GM23338 (cell line): ENCODE data around the gene CORO7. TPM values are rescaled to one million over a fixed set of nuclear protein-coding genes. Genes with fewer than 3 reads are reported as not detected.

ENCODE experiments used
- ATAC-seq: fragments of 200-7000 bp; cut with Tn5 transposase; 3 replicates; pipeline ENCODE4 v1.9.1; 2020
- DNase-seq: peaks from one replicate; pipeline ENCODE4 v3.0.0-alpha.2; 2015; ENCODE audit warnings: low spot score
- H2AFZ ChIP-seq: fragments of 200-600 bp; sonication (generic); 2 replicates; pipeline ENCODE4 v1.8.0; 2016; ENCODE audit warnings: antibody characterized with exemption, mild to moderate bottlenecking, moderate library complexity
- H3F3A ChIP-seq: fragments of 200-600 bp; sonication (generic); replicated peaks from 2 replicates; pipeline ENCODE4 v1.8.0; 2017; ENCODE audit warnings: antibody characterized with exemption, mixed run types, low read depth
- H3K27ac ChIP-seq: fragments of 200-600 bp; sonication (generic); 2 replicates; pipeline ENCODE4 v1.6.1; 2016; ENCODE audit warnings: low read depth
- H3K27me3 ChIP-seq: fragments of 200-600 bp; sonication (generic); 2 replicates; pipeline ENCODE4 v1.8.0; 2016; ENCODE audit warnings: mild to moderate bottlenecking, mixed run types, moderate library complexity; ENCODE audit not compliant: insufficient read depth
- H3K36me3 ChIP-seq: fragments of 200-600 bp; sonication (generic); 2 replicates; pipeline ENCODE4 v1.8.0; 2016; ENCODE audit warnings: mild to moderate bottlenecking; ENCODE audit not compliant: insufficient read depth
- H3K4me1 ChIP-seq: fragments of 200-600 bp; sonication (generic); 2 replicates; pipeline ENCODE4 v1.8.0; 2016; ENCODE audit warnings: mild to moderate bottlenecking, moderate library complexity; ENCODE audit not compliant: insufficient read depth
- H3K4me2 ChIP-seq: fragments of 200-600 bp; sonication (generic); 2 replicates; pipeline ENCODE4 v1.7.1; 2017; ENCODE audit warnings: mixed run types
- H3K4me3 ChIP-seq: fragments of 200-600 bp; sonication (generic); 2 replicates; pipeline ENCODE4 v1.6.1; 2016; ENCODE audit warnings: mixed run types
- H3K79me2 ChIP-seq: fragments of 200-600 bp; sonication (generic); replicated peaks from 2 replicates; pipeline ENCODE4 v1.8.0; 2017; ENCODE audit warnings: mild to moderate bottlenecking; ENCODE audit not compliant: insufficient read depth
- H3K9me2 ChIP-seq: fragments of 200-600 bp; sonication (generic); 2 replicates; pipeline ENCODE4 v1.8.0; 2017; ENCODE audit not compliant: insufficient read depth
- H4K20me1 ChIP-seq: fragments of 200-600 bp; sonication (generic); replicated peaks from 2 replicates; pipeline ENCODE4 v1.8.0; 2017; ENCODE audit warnings: mild to moderate bottlenecking; ENCODE audit not compliant: insufficient read depth
- H3K27ac Mint-ChIP-seq: 2 replicates; pipeline ENCODE4 v1.8.0; 2020; ENCODE audit warnings: inconsistent platforms, mild to moderate bottlenecking, moderate library complexity, mixed read lengths
- H3K27me3 Mint-ChIP-seq: 3 replicates; pipeline ENCODE4 v1.8.0; 2022; ENCODE audit warnings: low read depth, mild to moderate bottlenecking, moderate library complexity, mixed read lengths, inconsistent platforms; ENCODE audit not compliant: insufficient read depth, poor library complexity
- H3K36me3 Mint-ChIP-seq: 3 replicates; pipeline ENCODE4 v1.8.0; 2021; ENCODE audit warnings: low read depth, mild to moderate bottlenecking, inconsistent platforms, moderate library complexity, mixed read lengths
- H3K4me1 Mint-ChIP-seq: 3 replicates; pipeline ENCODE4 v1.8.0; 2020; ENCODE audit warnings: mild to moderate bottlenecking, inconsistent platforms, mixed read lengths
- H3K4me3 Mint-ChIP-seq: 3 replicates; pipeline ENCODE4 v1.8.0; 2021; ENCODE audit warnings: moderate library complexity, mild to moderate bottlenecking, inconsistent platforms, mixed read lengths
- H3K9me3 Mint-ChIP-seq: 3 replicates; pipeline ENCODE4 v1.8.0; 2020; ENCODE audit warnings: moderate library complexity, mild to moderate bottlenecking, inconsistent platforms, mixed read lengths
- CTCF ChIP-seq, 2 experiments: fragments of 200-600 bp in 1 of 2; sonication (generic) in 1 of 2; conservative IDR thresholded peaks; 2 replicates each; pipeline versions ENCODE4 v1.5.1 to v1.6.1; 2016 to 2017; ENCODE audit warnings: antibody characterized with exemption in 2 of 2, low read depth in 2 of 2, mild to moderate bottlenecking in 2 of 2, moderate library complexity in 1 of 2
- ETS1 ChIP-seq: IDR thresholded peaks from 2 replicates; pipeline ENCODE4 v1.6.1; 2016; ENCODE audit warnings: antibody characterized with exemption
- EZH2phosphoT487 ChIP-seq: fragments of 200-600 bp; sonication (generic); IDR thresholded peaks from one replicate; pipeline ENCODE4 v1.8.1; 2018; ENCODE audit warnings: antibody characterized with exemption; ENCODE audit not compliant: unreplicated experiment
- JUNB ChIP-seq: IDR thresholded peaks from one replicate; pipeline ENCODE4 v1.6.1; 2016; ENCODE audit warnings: antibody characterized with exemption; ENCODE audit not compliant: unreplicated experiment
- NANOG ChIP-seq: IDR thresholded peaks from 2 replicates; pipeline ENCODE4 v1.6.1; 2016; ENCODE audit warnings: antibody characterized with exemption, borderline replicate concordance
- POLR2AphosphoS5 ChIP-seq: IDR thresholded peaks from 2 replicates; pipeline ENCODE4 v1.6.1; 2016; ENCODE audit warnings: antibody characterized with exemption, low read depth
- STAT1 ChIP-seq: IDR thresholded peaks from one replicate; pipeline ENCODE4 v1.6.1; 2016; ENCODE audit warnings: antibody characterized with exemption; ENCODE audit not compliant: unreplicated experiment
- ZNF114 ChIP-seq: fragments of 250-450 bp; sonication (Bioruptor Pico); IDR thresholded peaks from 2 replicates; pipeline ENCODE4 v1.5.0; 2020; ENCODE audit warnings: mild to moderate bottlenecking, moderate library complexity
- ZNF462 ChIP-seq: fragments of 250-450 bp; sonication (Bioruptor Pico); IDR thresholded peaks from 2 replicates; pipeline ENCODE4 v1.5.0; 2020; ENCODE audit warnings: mild to moderate bottlenecking, moderate library complexity
- polyA plus RNA-seq: library from polyadenylated mRNA; unstranded; fragments of >200 nt; fragmentation: Nextera tagmentation; extraction: Ambion mirVana; gene quantifications from 2 replicates; pipeline ENCODE4 v1.2.1, GENCODE V29; 2016
- total RNA-seq: library from RNA; depleted of rRNA; stranded (reverse); fragments of >200 nt; shearing (Covaris generic); gene quantifications from 2 replicates; pipeline ENCODE4 v1.2.3, GENCODE V29; 2014

CORO7 gene
- total and polyA plus RNA-seq, 2 experiments from 2014 or later: 14.2 to 46.4 TPM

- no peak overlapping the region for H3K27ac Mint-ChIP-seq
- H3K4me3 Mint-ChIP-seq: no peak overlapping the region
- ATAC-seq (no peak), DNase-seq (no peak)
- no peak overlapping the region for H3K27ac ChIP-seq
- no peaks in the 10 kb centered on the region for H3K4me1 ChIP-seq
- no peak overlapping the region for H3K4me2 ChIP-seq
- H3K27me3 Mint-ChIP-seq: peaks cover 5% of the 10 kb centered on the region
- H3K9me2 ChIP-seq: no peaks in the 10 kb centered on the region
- H3K36me3 ChIP-seq: no peaks in the 10 kb centered on the region
- 0 out of 2 replicates have a peak, but pooled peaks cover 5% of the 10 kb centered on the region for H3F3A ChIP-seq
- H3K36me3 Mint-ChIP-seq: peaks cover 3% of the 10 kb centered on the region; the same call in 1 of the 3 replicates
- no peaks in the 10 kb centered on the region; the same call in 2 of the 3 replicates for H3K9me3 Mint-ChIP-seq
- no peaks in the 10 kb centered on the region for H3K27me3 ChIP-seq
- H3K4me3 ChIP-seq: no peak overlapping the region
- no peak overlapping the region for H2AFZ ChIP-seq
- 0 out of 2 replicates have a peak, but pooled peaks cover 2% of the 10 kb centered on the region for H4K20me1 ChIP-seq
- no peaks in the 10 kb centered on the region for H3K79me2 ChIP-seq
- TF ChIP-seq ETS1: no peak
- TF ChIP-seq POLR2AphosphoS5: no peak
- no peak for TF ChIP-seq NANOG
- no peak for TF ChIP-seq ZNF114 (CRISPR knock-in tag)
- no peak for TF ChIP-seq CTCF (conservative IDR thresholded peaks at IDR 0.05; ENCODE audit: low read depth in 2 of 2)
- TF ChIP-seq JUNB: no peak
- peaks cover 9% of the 10 kb centered on the region for H3K4me1 Mint-ChIP-seq
Observed at GRCh38 chr16:4408323-4408690, 8.1 kb downstream of the CORO7 start.

GRCh38 chr16:4407543-4408322 is 8.7 kb downstream of the CORO7 start:
- 0 out of 2 replicates have a peak, but pooled peaks cover 5% of the 10 kb centered on the region for H3F3A ChIP-seq
- H3K4me2 ChIP-seq: no peak overlapping the region
- peaks cover 5% of the 10 kb centered on the region for H3K27me3 Mint-ChIP-seq
- ATAC-seq: no peak
- H3K9me3 Mint-ChIP-seq: no peaks in the 10 kb centered on the region; the same call in 2 of the 3 replicates
- no peaks in the 10 kb centered on the region for H3K27me3 ChIP-seq
- H3K36me3 ChIP-seq: no peaks in the 10 kb centered on the region
- H3K79me2 ChIP-seq: no peaks in the 10 kb centered on the region
- no peak for DNase-seq
- no peaks in the 10 kb centered on the region for H3K4me1 ChIP-seq
- H4K20me1 ChIP-seq: 0 out of 2 replicates have a peak, but pooled peaks cover 2% of the 10 kb centered on the region
- H3K9me2 ChIP-seq: no peaks in the 10 kb centered on the region
- H3K36me3 Mint-ChIP-seq: peaks cover 3% of the 10 kb centered on the region; the same call in 1 of the 3 replicates
- H3K27ac ChIP-seq: no peak overlapping the region
- no peak overlapping the region for H3K4me3 Mint-ChIP-seq
- no peak overlapping the region for H3K27ac Mint-ChIP-seq
- no peak overlapping the region for H3K4me3 ChIP-seq
- no peak overlapping the region for H2AFZ ChIP-seq
- H3K4me1 Mint-ChIP-seq: peaks cover 9% of the 10 kb centered on the region
- TF ChIP-seq ZNF462 (CRISPR knock-in tag) (no peak), ZNF114 (CRISPR knock-in tag) (no peak), JUNB (no peak), STAT1 (no peak), EZH2phosphoT487 (no peak), NANOG (no peak)
